ENCODE measurements around the gene CHIC1. TPM values are rescaled to one million over a fixed set of nuclear protein-coding genes. Genes with fewer than 3 reads are reported as not detected.
"Not testable (repeated sequence)": the region's sequence is repeated elsewhere in the genome, so short reads cannot be mapped to it uniquely, and the experiment has no call there.

Gene CHIC1
- total RNA-seq (10 to 100 TPM; 10.9 to 34.5 (median 19.4) TPM), polyA plus RNA-seq (10 to 100 TPM in 1 of 3 donors, 1 to 10 TPM in 2; 4.5 to 12.9 (median 5.3) TPM)
- long read RNA-seq, donor 1, full-length matches to known transcripts, result 1 of 1 reads
- long read RNA-seq, donor 1, partial matches to known transcripts, result 0 of 1 reads
- long read RNA-seq, donor 1, other reads (novel, unspliced or antisense), result 0 of 1 reads
- long read RNA-seq, donor 2, full-length matches to known transcripts, result 2 of 2 reads
- long read RNA-seq, donor 2, partial matches to known transcripts, result 0 of 2 reads
- long read RNA-seq, donor 2, other reads (novel, unspliced or antisense), result 0 of 2 reads
- long read RNA-seq, donor 3, full-length matches to known transcripts, result 4 of 4 reads
- long read RNA-seq, donor 3, partial matches to known transcripts, result 0 of 4 reads
- long read RNA-seq, donor 3, other reads (novel, unspliced or antisense), result 0 of 4 reads
- long read RNA-seq, donor 4, full-length matches to known transcripts, result 2 of 2 reads
- long read RNA-seq, donor 4, partial matches to known transcripts, result 0 of 2 reads
- long read RNA-seq, donor 4, other reads (novel, unspliced or antisense), result 0 of 2 reads
- long read RNA-seq, donor 5, full-length matches to known transcripts, result 1 of 1 reads
- long read RNA-seq, donor 5, partial matches to known transcripts, result 0 of 1 reads
- long read RNA-seq, donor 5, other reads (novel, unspliced or antisense), result 0 of 1 reads
- long read RNA-seq, donor 6, full-length matches to known transcripts, result 1 of 2 reads
- long read RNA-seq, donor 6, partial matches to known transcripts, result 0 of 2 reads
- long read RNA-seq, donor 6, other reads (novel, unspliced or antisense), result 1 of 2 reads
- long read RNA-seq, donor 7, result 0 reads
- long read RNA-seq, donor 8, full-length matches to known transcripts, result 2 of 2 reads
- long read RNA-seq, donor 8, partial matches to known transcripts, result 0 of 2 reads
- long read RNA-seq, donor 8, other reads (novel, unspliced or antisense), result 0 of 2 reads
- long read RNA-seq, donor 9, full-length matches to known transcripts, result 2 of 2 reads
- long read RNA-seq, donor 9, partial matches to known transcripts, result 0 of 2 reads
- long read RNA-seq, donor 9, other reads (novel, unspliced or antisense), result 0 of 2 reads
- long read RNA-seq, donor 10, result 0 reads

GRCh38 chrX:73562984-73563737 lies at the start of gene CHIC1:
CHIC1 (plus strand) TSS chrX:73563197; CDS start chrX:73563285, 88 bp downstream.
- Histone ChIP-seq H3K27ac (peak within 1 kb of the TSS; percentile 46 to 88 (median 68)), H3K9me3 (replicated peaks in 1 of 3) (no peaks in the 10 kb centered on the region), H3K4me3 (peak within 1 kb of the TSS in 3 of 4 donors; percentile 26 to 64 (median 40)), H3K36me3 (replicated peaks in 1 of 2) (no peaks in the 10 kb centered on the region), H3K4me1 (replicated peaks in 1 of 2) (no peaks in the 10 kb centered on the region), H3K27me3 (no peaks in the 10 kb centered on the region)
- intact Hi-C loops (cut with DNase I), result no loop called here
- 0 to 31% (median 11%) methylated on average over 32 to 51 of the region's 51 CpGs for WGBS, 4 donors
- DNase-seq, result peak; percentile 56 to 78 (median 67)
- no peak for TF ChIP-seq POLR2A (IDR thresholded peaks at IDR 0.05)
- TF ChIP-seq, protein P1, sequence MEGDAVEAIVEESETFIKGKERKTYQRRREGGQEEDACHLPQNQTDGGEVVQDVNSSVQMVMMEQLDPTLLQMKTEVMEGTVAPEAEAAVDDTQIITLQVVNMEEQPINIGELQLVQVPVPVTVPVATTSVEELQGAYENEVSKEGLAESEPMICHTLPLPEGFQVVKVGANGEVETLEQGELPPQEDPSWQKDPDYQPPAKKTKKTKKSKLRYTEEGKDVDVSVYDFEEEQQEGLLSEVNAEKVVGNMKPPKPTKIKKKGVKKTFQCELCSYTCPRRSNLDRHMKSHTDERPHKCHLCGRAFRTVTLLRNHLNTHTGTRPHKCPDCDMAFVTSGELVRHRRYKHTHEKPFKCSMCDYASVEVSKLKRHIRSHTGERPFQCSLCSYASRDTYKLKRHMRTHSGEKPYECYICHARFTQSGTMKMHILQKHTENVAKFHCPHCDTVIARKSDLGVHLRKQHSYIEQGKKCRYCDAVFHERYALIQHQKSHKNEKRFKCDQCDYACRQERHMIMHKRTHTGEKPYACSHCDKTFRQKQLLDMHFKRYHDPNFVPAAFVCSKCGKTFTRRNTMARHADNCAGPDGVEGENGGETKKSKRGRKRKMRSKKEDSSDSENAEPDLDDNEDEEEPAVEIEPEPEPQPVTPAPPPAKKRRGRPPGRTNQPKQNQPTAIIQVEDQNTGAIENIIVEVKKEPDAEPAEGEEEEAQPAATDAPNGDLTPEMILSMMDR (IDR thresholded peaks at IDR 0.05), result no peak

DNA sequence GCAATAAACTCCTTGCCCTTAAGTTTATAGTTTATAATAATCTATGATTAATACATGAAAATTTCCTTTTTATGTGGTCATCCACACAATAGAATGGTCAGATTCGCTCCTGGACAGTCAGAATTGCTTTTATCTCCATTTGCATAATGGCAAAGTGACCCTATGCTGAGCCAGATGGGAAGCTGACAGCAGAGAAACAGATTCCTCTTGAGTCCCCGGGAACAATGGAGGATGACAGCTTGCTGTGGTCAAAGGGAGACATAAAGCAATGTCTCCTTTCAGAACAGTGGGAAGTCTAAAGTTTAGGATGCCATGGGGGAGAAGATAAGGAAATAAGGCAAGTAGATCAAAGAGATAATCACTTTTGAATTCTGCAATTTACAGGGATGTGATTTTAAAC lies 40.2 kb upstream of the CHIC1 start:
- H3K27me3 ChIP-seq; DNase-seq; H3K36me3 ChIP-seq (replicated peaks in 1 of 2); H3K4me3 ChIP-seq; H3K9me3 ChIP-seq (replicated peaks in 1 of 3); intact Hi-C loops (cut with DNase I); H3K27ac ChIP-seq; H3K4me1 ChIP-seq (replicated peaks in 1 of 2): not testable (repeated sequence)
- 50 to 58% (median 54%) methylated on average over 2 of the region's 2 CpGs for WGBS, 4 donors

DNA sequence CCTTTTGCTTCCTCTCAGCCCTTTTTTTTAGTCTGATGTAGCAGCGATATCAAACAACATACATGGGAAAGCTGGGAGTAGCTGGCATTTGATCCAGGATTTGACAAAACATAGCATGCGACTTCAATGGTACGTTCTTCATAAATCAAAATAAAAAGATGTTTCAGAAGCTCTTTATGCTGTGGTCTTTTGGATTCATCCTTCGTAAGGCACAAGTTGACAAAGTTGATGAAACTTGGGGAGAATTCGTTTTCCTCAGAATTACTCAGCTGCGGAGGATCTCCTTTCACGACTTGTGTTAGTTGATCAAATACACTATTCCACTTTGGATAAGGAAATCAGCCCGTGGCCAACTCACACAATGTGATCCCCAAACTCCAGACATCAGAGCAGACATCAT lies 38.1 kb upstream of the CHIC1 start:
- no peaks in the 10 kb centered on the region for H3K36me3 ChIP-seq (replicated peaks in 1 of 2)
- TF ChIP-seq, protein P1 (IDR thresholded peaks at IDR 0.05), result no peak
- no peak for TF ChIP-seq POLR2A (IDR thresholded peaks at IDR 0.05)
- no peaks in the 10 kb centered on the region for H3K9me3 ChIP-seq (replicated peaks in 1 of 3)
- no peaks in the 10 kb centered on the region for H3K4me1 ChIP-seq (replicated peaks in 1 of 2)
- no peak overlapping the region for H3K27ac ChIP-seq
- no peak overlapping the region for H3K4me3 ChIP-seq
- DNase-seq, result no peak
- intact Hi-C loops (cut with DNase I), result no loop called here
- WGBS, 4 donors, result 72 to 82% (median 78%) methylated on average over 7 to 8 of the region's 8 CpGs
- no peaks in the 10 kb centered on the region for H3K27me3 ChIP-seq

- Histone ChIP-seq H3K27ac (no peak overlapping the region), H3K4me3 (no peak overlapping the region), H3K9me3 (replicated peaks in 1 of 3) (no peaks in the 10 kb centered on the region), H3K36me3 (replicated peaks in 1 of 2) (no peaks in the 10 kb centered on the region), H3K4me1 (replicated peaks in 1 of 2) (no peaks in the 10 kb centered on the region), H3K27me3 (no peaks in the 10 kb centered on the region)
- 29 to 36% (median 35%) methylated on average over 8 to 13 of the region's 13 CpGs for WGBS, 4 donors
- DNase-seq, result no peak
- intact Hi-C loops (cut with DNase I), result no loop called here
- TF ChIP-seq, protein P1 (IDR thresholded peaks at IDR 0.05), result no peak
- no peak for TF ChIP-seq POLR2A (IDR thresholded peaks at IDR 0.05)
Measured at GRCh38 chrX:73525928-73526690, 36.9 kb upstream of the CHIC1 start.

DNA sequence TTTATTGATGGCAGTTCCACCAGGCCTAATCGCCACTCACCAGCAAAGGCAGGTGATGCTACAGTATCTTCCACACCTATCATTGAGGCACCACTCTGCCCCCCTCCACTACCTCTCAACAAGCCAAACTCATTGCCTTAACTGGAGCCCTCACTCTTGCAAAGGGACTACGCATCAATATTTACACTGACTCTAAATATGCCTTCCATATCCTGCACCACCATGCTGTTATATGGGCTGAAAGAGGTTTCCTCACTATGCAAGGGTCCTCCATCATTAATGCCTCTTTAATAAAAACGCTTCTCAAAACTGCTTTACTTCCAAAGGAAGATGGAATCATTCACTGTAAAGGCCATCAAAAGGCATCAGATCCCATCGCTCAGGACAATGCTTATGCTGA lies 31.3 kb upstream of the CHIC1 start:
- H3K27ac ChIP-seq; H3K4me3 ChIP-seq; H3K4me1 ChIP-seq (replicated peaks in 1 of 2); H3K9me3 ChIP-seq (replicated peaks in 1 of 3); H3K27me3 ChIP-seq; DNase-seq; H3K36me3 ChIP-seq (replicated peaks in 1 of 2); intact Hi-C loops (cut with DNase I): not testable (repeated sequence)
- WGBS, 4 donors, result 72 to 86% (median 81%) methylated on average over 4 of the region's 4 CpGs

Measured in adrenal gland (tissue), 19 donors.